NCI-H128 (cell line): ENCODE measurements around the gene PDE8A.
"Not testable (repeated sequence)": the region's sequence is repeated elsewhere in the genome, so short reads cannot be mapped to it uniquely, and the experiment has no call there.

ENCODE experiments used
- DNase-seq: peaks from one replicate; lab custom pipeline; 2025; ENCODE audit not compliant: unreplicated experiment; lab: John Stamatoyannopoulos, UW

Gene PDE8A

GRCh38 chr15:84961114-84961452, 20.6 kb upstream of the PDE8A start:
- DNase-seq: no peak

DNA sequence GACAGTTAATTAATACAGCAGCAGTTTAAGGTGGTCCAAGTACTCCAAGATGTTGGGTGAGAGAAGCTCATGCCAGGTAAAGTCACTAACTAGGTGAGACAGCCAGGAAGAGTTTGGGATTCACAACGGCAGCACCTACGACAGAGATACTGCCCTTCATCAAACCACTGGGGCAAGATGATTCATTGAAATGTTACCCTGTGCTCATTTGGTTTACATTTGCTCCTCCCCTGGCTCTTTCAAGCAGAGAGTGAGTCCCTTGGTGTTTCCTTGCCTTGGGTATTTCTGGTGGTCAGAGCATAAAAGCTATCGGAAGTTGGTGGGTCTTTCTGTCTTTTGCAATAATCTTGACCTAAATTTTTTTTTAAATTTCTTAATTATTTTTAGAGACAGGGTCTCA, 19.9 kb upstream of the PDE8A start:
- no peak for DNase-seq

- no peak for DNase-seq
Observed at GRCh38 chr15:84962955-84963354, 18.7 kb upstream of the PDE8A start.

GRCh38 chr15:84967380-84967779, 14.3 kb upstream of the PDE8A start:
- no peak for DNase-seq

DNA sequence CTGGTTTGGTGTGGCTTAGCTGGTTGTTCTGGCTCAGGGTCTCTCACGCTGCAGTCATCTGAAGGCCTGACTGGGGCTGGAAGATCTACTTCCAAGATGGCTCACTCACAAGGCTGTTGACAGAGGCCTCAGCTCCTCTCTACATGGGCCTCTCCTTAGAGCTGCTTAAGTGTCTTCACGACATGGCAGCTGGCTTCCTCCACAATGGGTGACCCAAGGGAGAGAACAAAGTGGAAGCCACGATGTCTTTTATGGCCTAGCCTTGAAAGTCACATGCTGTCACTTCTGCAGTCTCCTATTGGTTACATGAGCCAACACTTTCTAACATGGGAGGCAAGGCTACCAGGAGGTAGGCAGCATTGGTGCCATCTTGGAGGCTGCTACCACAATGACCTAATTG, 13.4 kb upstream of the PDE8A start:
- no peak for DNase-seq

DNA sequence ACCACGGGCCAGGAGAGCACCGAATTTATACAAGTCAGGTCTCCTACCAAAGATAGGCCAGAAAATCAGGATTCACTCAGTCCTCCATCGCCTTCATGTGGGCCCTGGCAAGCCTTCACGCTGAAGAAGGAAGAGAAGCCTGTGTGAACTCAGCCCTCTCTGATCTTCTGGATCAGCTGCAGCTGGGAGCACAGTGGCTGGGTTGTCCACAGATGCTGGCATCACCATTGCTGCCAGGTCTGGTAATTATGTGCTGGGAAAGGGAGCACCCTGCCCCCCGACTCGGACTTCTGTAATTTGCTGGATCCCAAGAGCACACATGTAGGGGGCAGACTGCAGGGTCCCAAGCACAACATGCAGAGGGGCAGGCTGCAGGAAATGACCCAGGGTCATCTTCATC, 12.4 kb upstream of the PDE8A start:
- no peak for DNase-seq

GRCh38 chr15:84970843-84971242, 10.8 kb upstream of the PDE8A start:
- DNase-seq: no peak

DNA sequence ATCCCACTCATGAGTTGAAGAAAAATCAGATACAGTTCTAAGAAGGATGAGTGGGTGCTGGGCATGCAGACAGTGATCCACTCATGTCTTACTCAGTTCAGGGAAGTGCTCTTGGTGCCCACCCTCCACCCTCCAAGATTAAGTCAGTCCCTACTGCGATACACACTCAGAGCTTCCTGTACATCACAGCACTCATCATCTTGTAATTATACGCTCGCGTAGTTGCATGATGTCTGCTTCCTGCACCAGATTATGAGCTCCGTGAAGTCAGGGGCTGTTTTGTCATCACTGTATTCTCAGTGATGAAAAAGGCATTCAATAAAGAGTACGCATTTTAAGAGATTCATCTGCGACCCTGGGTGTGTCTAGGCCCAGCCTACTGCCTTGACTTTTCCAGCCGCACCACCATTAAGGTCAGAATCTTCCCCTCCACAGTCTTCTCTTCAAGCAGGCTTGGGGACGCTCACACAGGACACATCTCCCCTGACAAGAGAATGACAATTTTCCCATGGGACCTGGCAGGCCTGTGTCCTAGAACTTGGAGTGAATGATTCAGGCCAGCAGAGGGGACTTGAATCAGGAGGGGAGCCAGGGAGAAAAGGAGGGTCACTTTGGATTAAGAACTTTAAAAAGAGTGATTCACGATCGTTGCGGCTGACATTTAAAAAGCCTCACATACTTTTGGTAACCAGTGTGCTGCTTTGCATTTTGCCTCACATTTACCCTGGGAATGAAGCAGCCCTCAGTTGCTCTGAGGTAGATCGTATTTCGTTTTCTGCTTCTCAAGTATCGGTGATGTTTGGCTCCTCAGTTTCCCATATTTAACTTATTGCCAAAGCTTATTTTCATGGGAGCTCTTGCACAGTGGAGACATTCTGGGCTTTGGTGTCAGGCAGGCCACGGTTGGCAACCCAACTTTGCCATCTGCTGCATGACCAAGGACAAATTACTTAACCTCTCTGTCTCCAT, 7.9 kb upstream of the PDE8A start:
- DNase-seq: no peak

GRCh38 chr15:84975871-84976351, 5.7 kb upstream of the PDE8A start:
- no peak for DNase-seq

DNA sequence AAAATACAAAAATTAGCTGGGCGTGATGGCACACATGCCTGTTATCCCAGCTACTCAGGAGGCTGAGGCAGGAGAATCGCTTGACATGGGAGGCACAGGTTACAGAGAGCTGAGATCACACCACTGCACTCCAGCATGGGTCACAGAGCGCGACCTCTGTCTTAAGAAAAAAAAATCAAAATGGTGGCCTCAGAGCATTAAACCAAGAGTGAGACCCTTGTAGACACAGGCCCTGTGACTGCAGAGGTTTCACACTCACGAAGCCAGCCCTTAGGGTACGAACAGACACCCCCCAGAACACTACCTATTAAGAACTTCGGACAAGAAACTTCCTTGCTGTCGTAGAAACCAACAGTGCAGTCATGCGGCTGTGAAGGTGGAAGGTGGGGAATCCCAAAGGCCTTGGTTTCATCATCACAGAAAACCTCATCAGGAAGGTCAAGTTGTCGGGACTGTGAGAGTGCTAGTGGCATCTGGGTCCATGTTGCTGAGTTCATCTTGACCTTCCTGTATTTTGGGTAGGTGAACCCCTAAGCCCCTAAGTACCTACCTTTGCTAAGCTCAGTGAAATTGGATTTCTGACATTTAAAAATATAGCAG, 4.8 kb upstream of the PDE8A start:
- no peak for DNase-seq

DNA sequence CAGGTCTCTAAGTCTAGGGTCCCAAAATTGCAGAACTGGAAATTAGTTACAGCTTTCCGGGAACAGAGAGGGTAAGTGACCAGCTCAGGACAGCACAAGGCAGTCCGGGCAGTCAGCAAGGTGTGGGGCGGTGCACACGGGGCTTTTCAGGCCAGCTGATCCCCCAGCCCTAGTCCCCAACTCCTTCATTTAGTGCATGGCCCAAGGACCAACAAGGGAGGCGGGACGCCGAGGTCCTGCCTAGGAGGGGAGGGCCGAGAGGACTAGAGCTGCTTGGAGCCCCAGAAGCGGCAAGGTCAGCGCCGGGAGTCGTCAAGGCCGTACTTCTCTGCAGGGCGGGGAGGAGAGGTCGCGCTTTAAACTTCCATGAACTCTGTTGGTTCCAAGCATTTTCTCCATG, 2.0 kb upstream of the PDE8A start:
- DNase-seq: no peak

- peak; percentile 21 for DNase-seq
Observed at GRCh38 chr15:84980196-84981053, 1.2 kb upstream of the PDE8A start.

GRCh38 chr15:84981054-84981710, 474 bp upstream of the PDE8A start:
- DNase-seq: peak; percentile 73

DNA sequence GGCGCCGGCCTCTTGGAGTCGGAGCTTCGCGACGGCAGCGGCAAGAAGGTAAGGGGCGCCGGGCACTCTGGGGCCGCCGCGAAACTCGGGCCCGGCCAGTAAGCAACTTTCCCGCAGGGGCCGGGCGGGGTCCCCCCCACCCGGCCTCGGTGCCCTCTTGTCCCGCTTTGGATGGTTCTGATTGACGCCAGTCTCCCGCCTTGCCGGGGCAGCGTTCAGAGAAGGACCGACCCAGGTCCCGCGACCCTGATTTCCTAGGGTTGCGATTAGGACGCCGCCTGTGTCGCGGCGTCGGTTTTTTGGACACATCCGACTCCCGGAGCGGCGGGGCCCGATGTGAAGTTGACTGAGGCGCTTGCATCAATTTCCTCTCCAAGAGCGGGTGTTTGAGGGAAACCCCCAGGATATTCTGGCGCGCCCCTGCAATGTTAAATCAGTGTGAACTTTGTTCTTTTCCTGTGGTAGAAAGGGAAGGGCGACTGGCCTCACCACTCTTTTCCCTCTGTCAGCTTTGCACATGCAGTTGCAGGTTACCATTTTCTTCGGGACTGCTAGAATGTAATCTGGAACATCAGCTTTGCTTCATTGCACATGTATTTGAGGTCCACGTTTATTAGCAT, 755 bp downstream of the PDE8A start:
- no peak for DNase-seq

GRCh38 chr15:84983294-84983693, 1.6 kb downstream of the PDE8A start:
- DNase-seq: no peak

GRCh38 chr15:84983711-84984110, 2.1 kb downstream of the PDE8A start:
- no peak for DNase-seq

DNA sequence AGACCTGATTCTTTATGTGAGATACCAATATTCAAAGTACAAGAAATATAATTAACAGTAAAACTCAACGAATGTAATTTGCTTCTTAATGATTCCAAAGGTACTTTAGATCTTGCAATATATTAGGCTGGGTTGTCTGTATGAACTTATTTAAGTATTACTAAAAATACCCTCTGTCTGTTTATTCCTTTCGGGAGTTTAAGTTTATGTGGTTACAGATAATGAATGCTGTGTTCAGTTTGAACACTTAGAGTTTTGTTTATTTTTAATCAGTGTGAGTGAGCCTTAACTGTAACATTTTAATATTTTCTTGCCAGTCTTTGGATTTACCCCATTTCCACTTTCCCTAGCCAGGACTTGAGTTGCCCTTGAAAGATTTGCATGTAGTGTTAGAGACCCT, 3.5 kb downstream of the PDE8A start:
- no peak for DNase-seq

DNA sequence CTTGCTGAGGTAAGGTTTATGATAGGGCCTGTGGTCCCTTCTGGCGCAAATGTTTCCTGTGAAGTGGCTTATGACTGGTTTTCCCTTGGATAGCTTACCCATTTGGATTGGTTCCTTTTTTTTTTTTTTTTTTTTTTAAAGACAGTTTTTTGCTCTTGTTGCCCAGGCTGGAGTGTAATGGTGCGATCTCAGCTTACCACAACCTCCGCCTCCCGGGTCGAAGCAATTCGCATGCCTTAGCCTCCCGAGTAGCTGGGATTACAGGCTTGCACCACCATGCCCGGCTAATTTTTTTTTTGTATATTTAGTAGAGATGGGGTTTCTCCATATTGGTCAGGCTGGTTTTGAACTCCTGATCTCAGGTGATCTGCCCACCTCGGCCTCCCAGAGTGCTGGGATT, 5.7 kb downstream of the PDE8A start:
- not testable (repeated sequence) for DNase-seq

DNA sequence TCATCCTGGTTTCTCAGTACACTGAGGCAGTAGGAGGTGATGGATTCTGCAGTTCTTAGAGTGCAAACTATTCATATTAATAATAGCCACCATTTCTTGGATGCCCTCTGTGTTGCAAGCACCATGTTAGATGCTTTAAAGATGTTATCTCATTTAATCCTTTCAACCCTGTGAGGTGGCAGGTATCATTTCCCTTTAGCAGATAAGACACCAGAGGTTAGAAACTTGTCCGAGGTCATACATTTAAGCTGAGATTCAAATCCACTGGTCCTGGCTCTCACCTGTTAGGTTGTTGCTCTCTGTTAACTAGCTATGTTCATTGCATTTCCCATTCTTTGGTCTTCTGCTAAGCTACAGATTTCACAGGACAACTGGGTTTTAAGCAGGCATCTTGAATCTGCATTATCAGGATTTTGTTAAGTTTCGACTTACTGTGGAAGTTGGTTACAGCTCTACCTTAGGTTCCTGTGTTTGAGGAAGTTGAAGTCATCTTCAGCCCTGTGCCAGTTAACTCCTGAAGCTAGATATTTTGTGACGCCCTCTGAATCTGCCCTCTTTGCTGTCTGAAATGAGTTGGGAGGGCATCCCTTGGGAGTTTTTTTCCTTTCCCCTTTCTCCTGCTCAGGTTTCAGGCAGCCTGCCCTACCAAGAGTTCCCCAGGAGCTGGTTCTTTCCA, 6.4 kb downstream of the PDE8A start:
- DNase-seq: no peak
